ENCODE measurements around the gene AMIGO1. TPM values are rescaled to one million over a fixed set of nuclear protein-coding genes. Genes with fewer than 3 reads are reported as not detected.
A peak's percentile ranks its signal among the peaks of the same experiment; 100 is the strongest.

The AMIGO1 gene
- total and polyA plus RNA-seq, 2 of the 8 experiments (the other 6 are each of a cell fraction or from before 2014, with no cell fraction given) = 1.5 to 2.7 TPM

DNA sequence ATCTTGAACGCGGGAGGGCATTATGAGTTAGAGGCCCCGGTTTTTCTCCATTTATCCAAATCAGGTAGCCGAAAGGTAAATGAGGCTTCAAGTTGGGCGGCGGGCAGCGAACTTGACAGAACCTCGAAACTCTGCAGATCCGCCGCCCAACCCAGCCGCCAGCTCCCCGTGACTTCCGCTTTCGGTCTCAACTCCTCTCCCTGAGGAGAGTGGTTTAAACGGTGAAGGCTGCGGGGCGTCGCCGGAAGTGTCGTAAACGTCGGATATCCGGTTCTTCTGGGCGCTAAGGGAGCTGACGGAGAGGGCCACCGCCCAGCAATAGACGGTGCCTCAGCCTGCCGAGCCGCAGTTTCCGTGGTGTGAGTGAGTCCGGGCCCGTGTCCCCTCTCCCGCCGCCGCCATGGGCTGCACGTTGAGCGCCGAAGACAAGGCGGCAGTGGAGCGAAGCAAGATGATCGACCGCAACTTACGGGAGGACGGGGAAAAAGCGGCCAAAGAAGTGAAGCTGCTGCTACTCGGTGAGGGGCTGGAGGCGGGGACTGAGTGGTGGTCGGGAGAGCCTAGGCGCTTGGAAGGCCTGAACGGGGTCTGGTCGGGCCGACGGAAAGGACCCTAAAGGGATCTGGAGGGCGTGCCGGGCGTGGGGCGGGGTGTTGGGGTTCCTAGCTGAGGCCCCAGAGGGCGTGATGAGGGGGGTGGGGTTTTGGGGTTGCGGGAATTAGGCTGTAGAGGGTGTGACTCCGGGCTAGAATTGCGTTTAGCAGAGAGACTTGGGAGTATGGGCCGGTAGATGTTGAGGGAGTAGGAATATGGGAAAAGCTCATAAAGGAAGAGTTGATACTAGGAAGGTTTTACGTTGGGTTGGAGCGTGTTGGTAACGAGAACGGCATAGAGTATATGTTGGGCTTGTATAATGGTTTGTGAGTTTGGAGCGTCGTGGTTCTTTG is 39.1 kb upstream of the AMIGO1 start, which contains the start of gene GNAI3 (continued):
- TF ChIP-seq RFX5 (IDR thresholded peaks at IDR 0.05; ENCODE audit: borderline replicate concordance, low read depth, low read length) = no peak
- TF ChIP-seq PHF8 (conservative IDR thresholded peaks at IDR 0.05; ENCODE audit: low read depth, low read length) = peak; percentile 91
- TF ChIP-seq EP300 (IDR thresholded peaks at IDR 0.05; ENCODE audit: borderline replicate concordance in 1 of 2, low read depth in 2 of 2, low read length in 2 of 2) = no peak
- no peak for TF ChIP-seq NRF1 (IDR thresholded peaks at IDR 0.05; ENCODE audit: low read depth, low read length)
- TF ChIP-seq USF2 (IDR thresholded peaks at IDR 0.05; ENCODE audit: low read length) = peak; percentile 61; the same call in 1 of the 2 replicates
- no peak for TF ChIP-seq SP1 (IDR thresholded peaks at IDR 0.05; ENCODE audit: low read depth, low read length)
- TF ChIP-seq SIX5 (IDR thresholded peaks at IDR 0.05; ENCODE audit: low read depth, low read length) = no peak
- TF ChIP-seq POU5F1 (IDR thresholded peaks at IDR 0.05; ENCODE audit: low read depth, low read length) = no peak
- peak; percentile 79 for TF ChIP-seq TAF7 (optimal IDR thresholded peaks at IDR 0.05; ENCODE audit: borderline replicate concordance, low read depth, low read length)
- peak; percentile 92 for TF ChIP-seq TBP (IDR thresholded peaks at IDR 0.05; ENCODE audit: low read depth, low read length)
- peak; percentile 90 for TF ChIP-seq KDM4A (IDR thresholded peaks at IDR 0.05; ENCODE audit: low read depth, low read length, severe bottlenecking)
- TF ChIP-seq FOSL1 (IDR thresholded peaks at IDR 0.05; ENCODE audit: insufficient read depth, low read depth, low read length) = no peak
- peak; percentile 62 to 91 for TF ChIP-seq POLR2A (IDR thresholded peaks at IDR 0.05; ENCODE audit: control extremely low read depth in 1 of 2, low read depth in 2 of 2, low read length in 2 of 2)
- no peak for TF ChIP-seq EZH2 (IDR thresholded peaks at IDR 0.05; ENCODE audit: low read depth, low read length, severe bottlenecking)
- TF ChIP-seq SUZ12 (IDR thresholded peaks at IDR 0.05; ENCODE audit: low read length) = no peak
- peak; percentile 71 for TF ChIP-seq MAX (IDR thresholded peaks at IDR 0.05)
- peak in 1 of 2 experiments; percentile 76; a peak in 1 of 4 replicates for TF ChIP-seq SIN3A (conservative IDR thresholded peaks at IDR 0.05 in 1 of 2, IDR thresholded peaks at IDR 0.05 in 1 of 2; ENCODE audit: low read depth in 1 of 2, low read length in 2 of 2)
- peak; percentile 98 for TF ChIP-seq ASH2L (IDR thresholded peaks at IDR 0.05; ENCODE audit: low read length)
- no peak for TF ChIP-seq BCL11A (IDR thresholded peaks at IDR 0.05; ENCODE audit: low read depth in 2 of 2, low read length in 2 of 2)
- TF ChIP-seq SP4 (IDR thresholded peaks at IDR 0.05; ENCODE audit: low read length) = no peak
- 0 out of 2 replicates have a peak, but pooled peaks have one; percentile 8 for TF ChIP-seq YY1 (IDR thresholded peaks at IDR 0.05; ENCODE audit: low read depth, low read length)
- TF ChIP-seq CTBP2 (IDR thresholded peaks at IDR 0.05; ENCODE audit: borderline replicate concordance, insufficient read depth, insufficient read length, low read length) = no peak
